Thymus (tissue), 14 donors: ENCODE results near the gene TAS2R3. TPM values are rescaled to one million over a fixed set of nuclear protein-coding genes. Genes with fewer than 3 reads are reported as not detected.

Experiments used
- DNase-seq, 9 donors: peaks; one replicate each; pipeline ENCODE4 v3.0.0-alpha.2; 2013; ENCODE audit warnings: low spot score in 9 of 9, low read depth in 6 of 9, missing footprints in 1 of 9
- H3K27ac ChIP-seq, 2 donors: one replicate each; pipeline ENCODE4 v1.5.1; 2013; ENCODE audit warnings: control low read depth in 1 of 2, low read depth in 1 of 2, low read length in 1 of 2, mild to moderate bottlenecking in 1 of 2, moderate library complexity in 1 of 2
- H3K27me3 ChIP-seq, 2 donors: one replicate each; pipeline ENCODE4 v1.5.1; 2013; ENCODE audit warnings: low read length in 1 of 2; ENCODE audit not compliant: control insufficient read depth in 2 of 2, insufficient read depth in 1 of 2
- H3K36me3 ChIP-seq, 2 donors: one replicate each; pipeline ENCODE4 v1.5.1; 2013; ENCODE audit warnings: low read length in 1 of 2, mild to moderate bottlenecking in 1 of 2, moderate library complexity in 1 of 2; ENCODE audit not compliant: control insufficient read depth in 2 of 2, insufficient read depth in 2 of 2
- H3K4me1 ChIP-seq, 2 donors: one replicate each; pipeline ENCODE4 v1.5.1; 2013; ENCODE audit warnings: low read length in 2 of 2; ENCODE audit not compliant: control insufficient read depth in 2 of 2, insufficient read depth in 2 of 2
- H3K4me3 ChIP-seq, 2 donors: one replicate each; pipeline ENCODE4 v1.5.1; 2013; ENCODE audit warnings: low read length in 2 of 2, control low read depth in 1 of 2, mild to moderate bottlenecking in 1 of 2
- H3K9me3 ChIP-seq, 2 donors: one replicate each; pipeline ENCODE4 v1.5.1; 2013; ENCODE audit warnings: low read length in 1 of 2, mild to moderate bottlenecking in 1 of 2; ENCODE audit not compliant: control insufficient read depth in 2 of 2, insufficient read depth in 1 of 2
- WGBS: extraction: QIAGEN DNeasy Blood & Tissue Kit; methylation state at CpG from one replicate; pipeline ENCODE4 v1.1.7; 2013; 5-methylcytosine and 5-hydroxymethylcytosine counted together
- long read RNA-seq, 10 donors: transcript quantifications; one replicate each; lab custom pipeline, GENCODE V29; 2026
- polyA plus RNA-seq: library from polyadenylated mRNA; stranded (reverse); fragments of 200-250 nt; gene quantifications from one replicate; pipeline ENCODE4 v1.2.3, GENCODE V29; 2013
- total RNA-seq: library from RNA; stranded (reverse); fragments of 120-200 nt; gene quantifications from one replicate; pipeline ENCODE4 v1.2.4, GENCODE V29; 2013
- donor health status: healthy.

The TAS2R3 gene
- total RNA-seq (0.52 TPM), polyA plus RNA-seq (not detected)
- long read RNA-seq, donor 1 = 0 reads
- long read RNA-seq, donor 2 = 0 reads
- long read RNA-seq, donor 3 = 0 reads
- long read RNA-seq, donor 4, partial matches to known transcripts = 0 of 1 reads
- long read RNA-seq, donor 4, other reads (novel, unspliced or antisense) = 0 of 1 reads
- long read RNA-seq, donor 5 = 0 reads
- long read RNA-seq, donor 6 = 0 reads
- long read RNA-seq, donor 7 = 0 reads
- long read RNA-seq, donor 8 = 0 reads
- long read RNA-seq, donor 9 = 0 reads
- long read RNA-seq, donor 10 = 0 reads

GRCh38 chr7:141763797-141764196 lies at the start of gene TAS2R3:
Gene TAS2R3, plus strand, starts transcription at chr7:141764097. Its CDS starts 62 bp downstream, at chr7:141764159.
- Histone ChIP-seq H3K4me3 (no peak within 1 kb of the TSS), H3K36me3 (peaks cover 31% of the 10 kb centered on the region in 2 donors), H3K27me3 (no peaks in the 10 kb centered on the region), H3K9me3 (no peaks in the 10 kb centered on the region), H3K4me1 (no peaks in the 10 kb centered on the region), H3K27ac (no peak within 1 kb of the TSS)
- no peak for DNase-seq
- 81% methylated on average over 3 of the region's 3 CpGs for WGBS

GRCh38 chr7:141714571-141714970 lies 49.3 kb upstream of the TAS2R3 start:
- no peaks in the 10 kb centered on the region for H3K36me3 ChIP-seq
- H3K9me3 ChIP-seq = no peaks in the 10 kb centered on the region
- no peaks in the 10 kb centered on the region for H3K27me3 ChIP-seq
- 89% methylated on average over 2 of the region's 2 CpGs for WGBS
- no peak for DNase-seq
- no peak overlapping the region for H3K4me3 ChIP-seq
- no peaks in the 10 kb centered on the region for H3K4me1 ChIP-seq
- H3K27ac ChIP-seq = no peak overlapping the region

- no peaks in the 10 kb centered on the region for H3K4me1 ChIP-seq
- WGBS = 81% methylated on average over 4 of the region's 4 CpGs
- no peaks in the 10 kb centered on the region for H3K36me3 ChIP-seq
- DNase-seq = no peak
- no peak overlapping the region for H3K27ac ChIP-seq
- no peaks in the 10 kb centered on the region for H3K9me3 ChIP-seq
- H3K27me3 ChIP-seq = no peaks in the 10 kb centered on the region
- H3K4me3 ChIP-seq = no peak overlapping the region
Observed at GRCh38 chr7:141715018-141715417, 48.9 kb upstream of the TAS2R3 start.

- DNase-seq = no peak
- Histone ChIP-seq H3K27ac (no peak overlapping the region), H3K27me3 (no peaks in the 10 kb centered on the region), H3K4me3 (no peak overlapping the region), H3K4me1 (no peaks in the 10 kb centered on the region), H3K9me3 (no peaks in the 10 kb centered on the region), H3K36me3 (no peaks in the 10 kb centered on the region)
- WGBS = 93% methylated on average over 6 of the region's 6 CpGs
Observed at GRCh38 chr7:141715794-141716689, 47.9 kb upstream of the TAS2R3 start.

- no peak overlapping the region for H3K27ac ChIP-seq
- no peaks in the 10 kb centered on the region for H3K27me3 ChIP-seq
- no peaks in the 10 kb centered on the region for H3K4me1 ChIP-seq
- no peaks in the 10 kb centered on the region for H3K9me3 ChIP-seq
- 93% methylated on average over 1 of the region's 1 CpG for WGBS
- no peaks in the 10 kb centered on the region for H3K36me3 ChIP-seq
- no peak for DNase-seq
- H3K4me3 ChIP-seq = no peak overlapping the region
Observed at GRCh38 chr7:141717450-141717849, 46.4 kb upstream of the TAS2R3 start.

GRCh38 chr7:141722529-141722928 lies 41.4 kb upstream of the TAS2R3 start:
- WGBS = 98% methylated on average over 2 of the region's 2 CpGs
- no peak for DNase-seq
- H3K27me3 ChIP-seq = no peaks in the 10 kb centered on the region
- H3K27ac ChIP-seq = no peak overlapping the region
- no peaks in the 10 kb centered on the region for H3K36me3 ChIP-seq
- no peaks in the 10 kb centered on the region for H3K9me3 ChIP-seq
- H3K4me1 ChIP-seq = no peaks in the 10 kb centered on the region
- no peak overlapping the region for H3K4me3 ChIP-seq

GRCh38 chr7:141729020-141729419 lies 34.9 kb upstream of the TAS2R3 start:
- Histone ChIP-seq H3K4me1 (no peaks in the 10 kb centered on the region), H3K9me3 (no peaks in the 10 kb centered on the region), H3K27me3 (no peaks in the 10 kb centered on the region), H3K27ac (no peak overlapping the region), H3K36me3 (no peaks in the 10 kb centered on the region), H3K4me3 (no peak overlapping the region)
- no peak for DNase-seq
- 98% methylated on average over 1 of the region's 1 CpG for WGBS

GRCh38 chr7:141731476-141732149 lies 32.3 kb upstream of the TAS2R3 start:
- Histone ChIP-seq H3K4me1 (no peaks in the 10 kb centered on the region), H3K27ac (no peak overlapping the region), H3K27me3 (no peaks in the 10 kb centered on the region), H3K36me3 (no peaks in the 10 kb centered on the region), H3K9me3 (no peaks in the 10 kb centered on the region), H3K4me3 (no peak overlapping the region)
- no peak for DNase-seq
- WGBS = 92% methylated on average over 24 of the region's 24 CpGs
